T-helper 2 cell treated with Interferon-gamma antibody and Interleukin-4, amounts not matched to agents 5 μg/mL and 100 μg/mL, for 36 hours (primary cell): Measurements from ENCODE around the gene ZBTB26.

Source experiments
- DNase-seq: peaks from one replicate; pipeline ENCODE4 v3.0.0; 2021; ENCODE audit warnings: low spot score
- H3K27ac Mint-ChIP-seq: one replicate; pipeline ENCODE4 v1.8.0; 2021; ENCODE audit warnings: mild to moderate bottlenecking, mixed read lengths
- H3K27me3 Mint-ChIP-seq: one replicate; pipeline ENCODE4 v1.8.0; 2021; ENCODE audit warnings: low read depth, mixed read lengths
- H3K36me3 Mint-ChIP-seq: one replicate; pipeline ENCODE4 v1.8.0; 2021; ENCODE audit warnings: low read depth, mixed read lengths
- H3K4me1 Mint-ChIP-seq: one replicate; pipeline ENCODE4 v1.8.0; 2021; ENCODE audit warnings: low read depth, mixed read lengths
- H3K4me3 Mint-ChIP-seq: one replicate; pipeline ENCODE4 v1.8.0; 2022; ENCODE audit warnings: mild to moderate bottlenecking, moderate library complexity, mixed read lengths
- H3K9me3 Mint-ChIP-seq: one replicate; pipeline ENCODE4 v1.8.0; 2021; ENCODE audit warnings: mixed read lengths

ZBTB26 gene, protein sequence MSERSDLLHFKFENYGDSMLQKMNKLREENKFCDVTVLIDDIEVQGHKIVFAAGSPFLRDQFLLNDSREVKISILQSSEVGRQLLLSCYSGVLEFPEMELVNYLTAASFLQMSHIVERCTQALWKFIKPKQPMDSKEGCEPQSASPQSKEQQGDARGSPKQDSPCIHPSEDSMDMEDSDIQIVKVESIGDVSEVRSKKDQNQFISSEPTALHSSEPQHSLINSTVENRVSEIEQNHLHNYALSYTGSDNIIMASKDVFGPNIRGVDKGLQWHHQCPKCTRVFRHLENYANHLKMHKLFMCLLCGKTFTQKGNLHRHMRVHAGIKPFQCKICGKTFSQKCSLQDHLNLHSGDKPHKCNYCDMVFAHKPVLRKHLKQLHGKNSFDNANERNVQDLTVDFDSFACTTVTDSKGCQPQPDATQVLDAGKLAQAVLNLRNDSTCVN

DNA sequence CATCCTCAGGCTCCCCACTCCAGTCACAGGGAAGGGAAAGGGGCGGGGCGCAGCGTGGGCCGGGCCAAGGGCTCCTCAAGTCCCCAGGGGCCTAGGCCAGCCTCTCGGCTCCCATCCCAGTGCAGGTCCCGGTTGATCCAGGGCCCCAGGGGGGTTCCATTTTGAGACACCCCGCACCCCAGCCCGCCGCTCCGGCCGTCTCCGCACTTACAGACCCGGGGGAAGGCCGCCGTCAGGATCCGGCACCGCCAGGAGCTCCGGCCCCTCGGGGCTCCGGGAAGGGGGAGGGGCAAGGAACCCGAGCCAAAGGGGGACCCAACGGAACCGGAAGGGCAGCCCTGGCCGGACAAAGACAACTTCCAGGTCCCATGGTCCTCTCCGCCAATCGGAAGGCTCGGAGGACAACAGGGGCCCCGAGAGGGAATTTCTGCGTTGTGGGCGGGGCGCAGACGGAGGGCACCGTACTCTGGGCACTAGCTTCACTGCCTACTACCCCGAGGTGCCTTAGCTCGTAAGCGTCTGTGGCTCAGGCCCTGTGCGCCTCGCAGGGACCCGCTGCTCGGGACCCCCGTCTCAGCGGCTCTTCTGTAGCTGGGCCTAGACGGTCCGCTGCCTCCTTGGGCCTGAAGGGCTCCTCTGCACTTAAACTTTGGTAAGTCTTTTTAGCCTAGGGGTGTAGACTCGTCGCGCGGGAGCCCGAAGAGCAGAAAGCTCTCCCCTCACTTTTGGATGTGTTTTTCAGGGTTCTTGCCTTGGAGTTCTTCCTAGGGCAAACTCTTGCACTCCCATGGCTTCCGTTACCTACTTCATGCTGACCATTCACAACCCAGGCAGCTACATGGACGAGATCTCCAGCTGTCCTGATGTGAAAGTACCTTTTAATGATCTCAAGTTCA is at the start of gene ZBTB26:
Gene ZBTB26, minus strand, starts transcription at position 287 of the 896 bp plus-strand sequence. CDS start 11,578 bp downstream, outside the sequence.
- Mint-ChIP-seq H3K27ac (peak within 1 kb of the TSS; percentile 90), H3K27me3 (no peaks in the 10 kb centered on the region), H3K9me3 (no peaks in the 10 kb centered on the region), H3K4me1 (peaks cover 12% of the 10 kb centered on the region), H3K36me3 (peaks cover 8% of the 10 kb centered on the region), H3K4me3 (no peak within 1 kb of the TSS)
- peak; percentile 91 for DNase-seq

DNA sequence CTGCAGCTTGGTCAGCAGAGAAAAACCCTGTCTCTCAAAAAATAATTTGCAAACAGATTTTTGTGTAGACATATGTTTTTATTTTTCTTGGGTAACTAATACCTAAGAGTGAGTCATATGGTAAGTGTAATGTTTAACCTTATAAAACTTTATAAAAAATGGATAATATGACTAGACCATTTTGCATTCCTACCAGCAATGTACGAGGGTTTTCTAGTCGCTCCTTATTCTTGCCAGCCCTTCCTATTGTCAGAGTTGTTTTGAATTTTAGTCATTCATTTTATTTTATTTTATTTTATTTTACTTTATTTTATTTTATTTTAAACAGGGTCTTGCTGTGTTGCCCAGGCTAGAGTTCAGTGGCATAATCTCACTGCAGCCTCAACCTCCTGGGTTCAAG is 47.3 kb upstream of the ZBTB26 start:
- Mint-ChIP-seq H3K4me3 (no peak overlapping the region), H3K36me3 (peaks cover 3% of the 10 kb centered on the region), H3K9me3 (no peaks in the 10 kb centered on the region), H3K4me1 (no peaks in the 10 kb centered on the region), H3K27ac (no peak overlapping the region), H3K27me3 (no peaks in the 10 kb centered on the region)
- no peak for DNase-seq

DNA sequence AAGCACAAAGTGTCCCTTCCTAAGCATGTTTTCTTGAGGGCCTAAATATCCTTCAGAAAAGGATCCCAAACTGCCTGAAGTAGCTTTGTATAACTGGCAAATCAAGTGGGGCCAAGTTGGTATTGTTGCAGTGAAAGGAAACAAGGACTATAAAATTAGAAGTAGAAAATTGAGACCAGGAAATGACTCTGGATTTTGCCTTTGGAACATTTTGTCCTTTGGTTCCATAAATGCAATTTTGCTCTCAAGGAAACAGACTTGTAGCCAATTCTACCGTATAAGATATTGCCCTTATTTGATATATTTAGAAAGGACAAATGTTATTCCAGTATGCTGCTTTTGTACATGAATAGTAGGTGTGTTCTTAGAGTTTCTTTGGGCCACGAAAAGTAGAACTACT is 43.9 kb upstream of the ZBTB26 start:
- Mint-ChIP-seq H3K4me1 (no peaks in the 10 kb centered on the region), H3K36me3 (peaks cover 8% of the 10 kb centered on the region), H3K27me3 (no peaks in the 10 kb centered on the region), H3K4me3 (no peak overlapping the region), H3K27ac (no peak overlapping the region), H3K9me3 (no peaks in the 10 kb centered on the region)
- DNase-seq = no peak

DNA sequence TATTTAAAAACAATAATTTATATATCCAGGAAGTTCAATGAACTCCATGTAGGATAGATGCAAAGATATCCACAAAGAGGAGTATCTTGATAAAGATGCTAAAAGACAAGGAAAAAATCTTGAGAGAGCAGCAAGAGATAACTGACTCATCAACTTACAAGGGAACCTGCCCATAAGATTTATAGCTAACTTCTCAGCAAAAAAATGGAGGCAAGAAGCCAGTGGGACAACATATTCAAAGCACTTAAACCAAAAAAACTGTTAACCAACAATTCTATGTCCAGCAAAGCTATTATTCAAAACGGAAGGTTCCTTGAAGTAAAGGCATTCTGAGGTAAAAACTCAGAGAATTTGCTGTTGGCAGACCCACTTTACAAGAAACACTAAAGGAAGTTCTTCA is 29.8 kb upstream of the ZBTB26 start:
- H3K9me3 Mint-ChIP-seq = no peaks in the 10 kb centered on the region
- H3K36me3 Mint-ChIP-seq = peaks cover 16% of the 10 kb centered on the region
- H3K27ac Mint-ChIP-seq = no peak overlapping the region
- no peak for DNase-seq
- no peaks in the 10 kb centered on the region for H3K27me3 Mint-ChIP-seq
- no peaks in the 10 kb centered on the region for H3K4me1 Mint-ChIP-seq
- no peak overlapping the region for H3K4me3 Mint-ChIP-seq

DNA sequence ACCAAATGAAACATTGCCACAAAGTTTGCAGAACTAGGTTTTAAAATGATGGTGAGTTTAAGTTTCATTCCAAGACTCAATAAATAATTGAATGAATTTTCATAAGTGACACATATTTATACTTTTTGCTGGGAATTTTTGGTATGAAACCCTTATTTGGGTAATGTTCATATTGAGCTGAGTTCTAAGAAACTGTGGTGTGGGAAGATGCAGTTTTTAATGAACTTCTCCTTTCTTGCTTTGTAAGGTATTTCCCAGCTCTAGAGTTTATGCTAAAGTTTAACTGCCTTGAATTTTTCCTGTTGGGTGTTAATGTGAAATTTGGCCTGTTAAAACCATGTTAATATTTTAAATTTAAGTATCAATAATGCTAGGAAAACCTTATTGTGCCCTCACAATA is 24.6 kb upstream of the ZBTB26 start:
- Mint-ChIP-seq H3K9me3 (no peaks in the 10 kb centered on the region), H3K27ac (no peak overlapping the region), H3K4me3 (no peak overlapping the region), H3K27me3 (no peaks in the 10 kb centered on the region), H3K4me1 (no peaks in the 10 kb centered on the region), H3K36me3 (peaks cover 13% of the 10 kb centered on the region)
- no peak for DNase-seq

DNA sequence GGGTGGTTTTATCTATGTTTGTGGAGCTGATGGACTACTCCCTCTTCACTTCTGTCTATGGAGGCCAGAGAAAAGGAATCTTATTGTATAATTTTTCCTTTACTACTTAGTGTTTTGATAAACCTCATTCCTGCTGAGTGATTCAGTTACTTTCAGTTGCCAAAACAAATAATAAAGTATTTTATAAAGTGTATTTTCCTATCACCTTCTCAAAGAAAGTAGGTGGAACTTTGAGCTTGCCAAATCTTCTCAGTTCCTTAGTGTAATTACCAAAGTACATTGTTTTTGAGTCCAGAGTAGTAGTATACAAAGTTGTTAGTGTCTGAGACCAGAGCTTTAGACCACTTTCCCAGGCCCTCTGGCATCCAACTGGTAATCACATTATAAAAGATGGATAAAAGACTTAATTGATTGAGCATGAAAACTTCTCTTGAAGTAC is 23.0 kb upstream of the ZBTB26 start:
- no peaks in the 10 kb centered on the region for H3K9me3 Mint-ChIP-seq
- peaks cover 3% of the 10 kb centered on the region for H3K4me1 Mint-ChIP-seq
- H3K4me3 Mint-ChIP-seq = no peak overlapping the region
- H3K27ac Mint-ChIP-seq = no peak overlapping the region
- no peak for DNase-seq
- H3K36me3 Mint-ChIP-seq = peaks cover 3% of the 10 kb centered on the region
- H3K27me3 Mint-ChIP-seq = no peaks in the 10 kb centered on the region

DNA sequence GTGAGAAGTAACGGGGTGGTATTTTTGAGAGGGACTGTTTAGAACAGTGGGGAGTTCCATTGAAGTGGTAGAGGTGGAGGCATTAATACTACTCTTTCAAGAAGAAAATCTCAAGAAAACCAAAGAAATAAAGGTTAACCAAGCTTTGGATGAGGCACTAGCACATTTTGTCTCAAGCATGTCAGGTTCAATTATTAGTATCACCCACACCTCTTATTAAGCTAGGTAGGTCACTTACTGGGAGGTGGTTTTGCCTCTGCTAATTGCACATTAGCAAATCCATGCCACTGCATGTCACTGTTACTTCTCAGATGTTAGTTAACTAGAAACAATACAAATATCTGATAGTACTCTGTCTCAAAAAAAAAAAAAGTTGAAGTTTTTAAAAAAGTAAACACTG is 19.7 kb upstream of the ZBTB26 start:
- no peaks in the 10 kb centered on the region for H3K36me3 Mint-ChIP-seq
- no peak for DNase-seq
- no peaks in the 10 kb centered on the region for H3K27me3 Mint-ChIP-seq
- peaks cover 16% of the 10 kb centered on the region for H3K4me1 Mint-ChIP-seq
- H3K4me3 Mint-ChIP-seq = no peak overlapping the region
- H3K9me3 Mint-ChIP-seq = no peaks in the 10 kb centered on the region
- H3K27ac Mint-ChIP-seq = no peak overlapping the region

DNA sequence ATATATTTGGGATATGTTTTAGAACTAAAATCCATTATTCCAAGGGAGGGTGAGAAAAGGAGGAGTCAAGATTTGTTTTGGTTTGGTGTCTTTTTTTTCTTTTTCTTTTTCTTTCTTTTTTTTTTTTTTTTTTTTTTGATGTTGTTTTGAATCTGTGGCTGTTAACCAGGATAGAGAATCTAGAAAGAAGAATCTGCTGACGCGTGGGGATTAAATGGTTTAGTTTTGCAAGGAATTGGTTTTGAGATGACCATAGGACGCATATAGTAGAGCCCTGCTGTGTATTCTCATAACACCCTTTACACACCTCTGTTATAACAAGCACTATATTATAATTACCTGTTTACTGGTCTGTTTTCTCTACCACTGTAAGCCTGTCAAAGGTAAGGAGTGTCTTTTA is 19.0 kb upstream of the ZBTB26 start:
- Mint-ChIP-seq H3K4me3 (no peak overlapping the region), H3K27ac (no peak overlapping the region), H3K9me3 (no peaks in the 10 kb centered on the region), H3K36me3 (peaks cover 2% of the 10 kb centered on the region), H3K4me1 (peaks cover 24% of the 10 kb centered on the region), H3K27me3 (no peaks in the 10 kb centered on the region)
- DNase-seq = no peak

DNA sequence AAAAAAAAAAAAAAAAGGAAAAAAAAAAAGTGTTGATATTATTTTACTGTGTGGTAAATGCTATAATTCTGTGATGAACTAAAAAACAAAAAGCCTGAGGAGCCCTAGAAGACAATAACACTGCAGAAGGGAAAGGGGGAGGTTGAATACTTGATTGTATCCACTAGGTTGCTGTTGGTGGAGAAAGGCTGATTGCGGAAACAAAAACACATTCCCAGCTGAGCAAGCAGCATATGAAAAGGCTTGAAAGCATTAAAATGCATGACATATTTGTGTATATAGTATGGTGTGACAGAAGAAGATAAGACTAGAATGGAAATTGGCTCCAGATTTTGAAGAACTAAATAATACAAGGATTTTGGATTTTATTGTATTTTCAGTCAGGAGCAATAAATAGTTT is 18.4 kb upstream of the ZBTB26 start:
- no peak for DNase-seq
- Mint-ChIP-seq H3K27ac (no peak overlapping the region), H3K4me3 (no peak overlapping the region), H3K4me1 (peaks cover 24% of the 10 kb centered on the region), H3K27me3 (no peaks in the 10 kb centered on the region), H3K36me3 (peaks cover 4% of the 10 kb centered on the region), H3K9me3 (no peaks in the 10 kb centered on the region)

DNA sequence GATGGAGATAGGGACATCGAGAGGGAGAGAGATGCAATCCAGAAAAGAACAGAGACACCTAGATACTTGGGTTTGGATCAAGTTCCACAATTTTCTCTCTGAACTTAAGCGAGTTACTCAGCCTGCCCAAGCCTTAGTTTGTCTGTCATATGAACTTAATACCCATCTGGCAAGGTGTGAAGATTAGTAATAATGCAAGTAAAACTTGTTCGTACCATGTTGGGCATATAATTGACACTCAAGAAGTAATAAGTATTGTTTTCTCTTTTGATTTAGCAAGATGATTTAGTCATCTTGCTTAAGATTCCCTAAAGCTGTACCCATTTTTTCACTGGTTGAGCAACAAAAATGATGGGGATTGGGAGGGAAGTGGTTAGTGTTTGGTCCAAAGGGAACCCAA is 17.0 kb upstream of the ZBTB26 start:
- Mint-ChIP-seq H3K27me3 (no peaks in the 10 kb centered on the region), H3K36me3 (peaks cover 6% of the 10 kb centered on the region), H3K27ac (peak overlapping the region; percentile 49), H3K4me3 (no peak overlapping the region), H3K9me3 (no peaks in the 10 kb centered on the region), H3K4me1 (peaks cover 26% of the 10 kb centered on the region)
- DNase-seq = no peak

DNA sequence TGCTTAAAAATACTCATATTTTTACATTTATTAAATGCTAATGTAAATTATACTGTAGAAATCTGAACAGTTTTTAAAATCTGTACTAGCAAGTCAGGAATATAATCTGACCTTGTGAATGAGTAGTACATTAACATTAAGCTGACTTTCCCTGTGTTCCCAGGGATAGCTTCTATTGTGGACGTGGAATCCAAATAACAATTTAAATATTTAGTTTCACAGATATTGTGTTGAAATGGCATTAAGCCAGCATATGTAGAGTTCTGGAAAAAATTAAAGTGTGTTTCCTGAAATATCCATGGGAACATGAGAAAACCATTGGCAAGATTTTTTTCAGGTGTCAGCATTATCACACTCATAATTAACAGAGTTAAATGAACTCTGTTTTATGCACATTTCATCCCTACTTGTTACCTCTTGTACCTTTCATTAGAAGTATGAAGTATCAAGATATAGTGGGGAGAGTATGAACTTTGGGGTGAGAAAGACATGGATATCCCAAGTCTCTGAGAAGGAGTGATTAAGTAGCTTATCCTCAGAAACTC is 15.2 kb upstream of the ZBTB26 start:
- H3K9me3 Mint-ChIP-seq = no peaks in the 10 kb centered on the region
- H3K27me3 Mint-ChIP-seq = no peaks in the 10 kb centered on the region
- peaks cover 35% of the 10 kb centered on the region for H3K4me1 Mint-ChIP-seq
- H3K36me3 Mint-ChIP-seq = peaks cover 6% of the 10 kb centered on the region
- H3K4me3 Mint-ChIP-seq = no peak overlapping the region
- DNase-seq = no peak
- H3K27ac Mint-ChIP-seq = no peak overlapping the region

DNA sequence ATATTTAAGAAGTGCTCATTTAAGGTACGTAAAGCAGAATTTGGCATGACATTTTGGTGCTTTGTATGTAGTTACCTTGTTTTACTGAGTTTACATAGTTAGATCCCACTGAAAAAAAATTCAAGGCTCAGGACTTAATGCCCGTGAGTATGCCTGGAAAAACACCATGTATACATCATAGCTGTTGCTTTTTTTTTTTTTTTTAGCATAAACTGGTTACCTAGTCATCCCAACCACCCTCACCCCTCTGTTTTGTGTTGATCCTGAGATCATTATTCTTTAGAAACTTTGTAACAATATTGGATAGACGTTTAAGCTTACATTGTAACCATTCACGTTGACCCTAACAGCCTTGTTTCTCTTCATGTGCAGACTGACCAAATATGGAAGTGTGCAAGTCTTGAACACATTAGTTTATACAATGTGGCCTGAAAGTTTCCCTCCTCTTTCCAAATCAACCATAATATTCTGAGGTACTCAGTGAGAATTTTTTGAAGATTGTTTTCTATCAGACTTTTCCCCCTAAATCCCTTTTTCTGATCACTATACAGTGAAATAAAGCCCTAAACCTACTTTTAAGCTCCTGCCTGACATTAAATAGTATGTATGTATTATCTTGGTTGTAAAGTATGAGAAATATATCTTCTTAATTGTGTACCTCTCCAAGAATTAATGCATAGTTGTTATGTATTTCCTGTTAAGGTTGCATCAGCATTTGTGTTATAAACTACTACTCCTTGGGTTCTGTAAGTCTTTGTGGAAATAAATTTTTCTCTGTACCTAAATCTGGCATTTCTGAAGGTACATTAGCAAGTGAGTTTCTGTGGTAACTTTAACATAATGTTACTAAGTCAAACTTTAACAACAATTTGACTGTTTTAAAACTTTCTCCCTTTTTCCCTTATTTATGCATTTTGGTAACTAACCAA is 13.9 kb upstream of the ZBTB26 start:
- peak overlapping the region; percentile 38 for H3K27ac Mint-ChIP-seq
- H3K4me3 Mint-ChIP-seq = no peak overlapping the region
- no peak for DNase-seq
- H3K9me3 Mint-ChIP-seq = no peaks in the 10 kb centered on the region
- peaks cover 8% of the 10 kb centered on the region for H3K36me3 Mint-ChIP-seq
- H3K27me3 Mint-ChIP-seq = no peaks in the 10 kb centered on the region
- peaks cover 41% of the 10 kb centered on the region for H3K4me1 Mint-ChIP-seq

DNA sequence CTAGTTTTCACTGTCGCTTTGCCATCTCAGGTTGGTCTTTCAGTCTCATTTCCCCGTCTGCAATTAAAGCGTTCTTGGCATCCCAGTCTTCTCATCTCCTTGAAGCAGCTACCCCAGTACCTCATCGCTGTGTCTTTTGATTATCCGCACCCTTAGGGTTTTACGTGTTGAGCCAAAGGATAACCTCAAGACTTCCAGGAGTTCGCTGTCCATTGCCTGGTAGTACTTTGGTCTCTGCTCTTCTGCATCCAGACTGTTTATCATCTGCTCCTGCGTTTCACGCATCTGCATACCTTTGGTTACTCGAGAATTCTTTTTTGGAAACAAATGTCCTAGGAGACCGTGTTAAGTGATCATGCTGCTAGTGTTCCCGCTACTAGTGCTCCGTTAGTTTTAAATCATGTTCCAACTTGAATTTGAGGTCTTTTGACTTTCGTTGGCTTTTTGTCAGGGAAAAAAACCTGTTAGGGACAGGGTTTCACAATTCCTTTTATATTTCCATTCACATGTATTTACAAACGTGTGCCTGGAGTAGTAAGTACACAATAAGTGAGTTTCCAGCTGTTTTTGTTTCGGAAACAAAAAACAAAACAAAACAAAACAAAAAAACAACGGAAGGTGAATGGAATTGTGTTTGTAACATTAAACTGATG is 10.4 kb upstream of the ZBTB26 start:
- H3K27me3 Mint-ChIP-seq = no peaks in the 10 kb centered on the region

More for the DNA sequence above, 10.4 kb upstream of the ZBTB26 start:
- peak overlapping the region; percentile 95 for H3K27ac Mint-ChIP-seq
- H3K9me3 Mint-ChIP-seq = no peaks in the 10 kb centered on the region
- peak overlapping the region; percentile 97 for H3K4me3 Mint-ChIP-seq
- H3K36me3 Mint-ChIP-seq = peaks cover 13% of the 10 kb centered on the region
- peak; percentile 9 for DNase-seq
- peaks cover 28% of the 10 kb centered on the region for H3K4me1 Mint-ChIP-seq
